ENCODE measurements around the gene CDYL. TPM values are rescaled to one million over a fixed set of nuclear protein-coding genes. Genes with fewer than 3 reads are reported as not detected.

The CDYL gene
- total and polyA plus RNA-seq, 2 of the 4 experiments (the other 2 are of a cell fraction): 14.2 to 92.1 TPM

DNA sequence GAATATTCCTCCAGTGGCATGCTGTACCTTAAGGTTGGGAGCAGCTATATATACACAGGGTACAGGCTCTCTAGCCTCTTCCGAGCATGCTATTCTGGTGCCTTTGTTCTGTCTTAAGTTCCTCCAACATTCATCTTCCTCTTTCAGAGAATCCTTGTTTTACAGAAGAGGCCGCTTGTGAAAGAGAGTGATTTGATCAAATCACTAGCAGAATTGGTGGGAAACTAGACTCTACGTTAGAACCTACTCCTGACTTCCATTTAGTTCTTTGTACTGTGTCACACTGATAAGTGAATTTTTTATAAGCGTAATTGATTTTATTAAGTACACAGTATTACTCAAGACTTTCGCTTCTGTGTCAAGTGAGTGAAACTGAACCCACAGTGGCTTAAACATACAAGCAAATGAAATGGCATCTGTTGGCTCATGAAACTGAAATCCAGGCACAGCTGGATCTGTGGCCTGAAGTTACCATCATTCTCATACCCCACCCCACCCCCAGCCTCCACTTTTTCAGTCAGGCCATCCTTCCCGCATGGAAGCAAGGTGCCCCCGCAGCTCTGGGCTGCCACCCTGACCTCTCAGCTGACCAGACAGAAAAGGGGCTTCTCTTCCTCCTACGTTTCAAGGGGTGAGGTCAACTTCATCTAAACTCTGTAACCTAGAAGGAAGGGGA lies 125.3 kb downstream of the CDYL start:
- peaks cover 13% of the 10 kb centered on the region for H3K36me3 ChIP-seq (ENCODE audit: control insufficient read depth, insufficient read depth, low read length)
- peaks cover 10% of the 10 kb centered on the region; the same call in 1 of the 2 replicates for H3K9me1 ChIP-seq (ENCODE audit: insufficient read depth, low read length)
- H3K79me1 ChIP-seq (ENCODE audit: low read depth in 1 of 2, low read length in 2 of 2): peaks cover 15 to 37% of the 10 kb centered on the region in 2 experiments; a peak in 3 of 4 replicates
- CTCF ChIA-PET: no interaction called here
- H2BK5ac ChIP-seq (ENCODE audit: low read depth, low read length, poor library complexity, severe bottlenecking): no peak overlapping the region
- TF ChIP-seq RFX5 (IDR thresholded peaks at IDR 0.05; ENCODE audit: low read depth, low read length) (no peak), MXI1 (IDR thresholded peaks at IDR 0.05; ENCODE audit: borderline replicate concordance, low read depth, low read length) (no peak), SMC3 (IDR thresholded peaks at IDR 0.05; ENCODE audit: low read depth, low read length) (no peak), POLR2A (IDR thresholded peaks at IDR 0.05; ENCODE audit: low read depth, low read length) (no peak), NFE2L2 (IDR thresholded peaks at IDR 0.05; ENCODE audit: low read depth, low read length) (no peak), BHLHE40 (IDR thresholded peaks at IDR 0.05; ENCODE audit: low read depth, low read length) (no peak), MAFK (IDR thresholded peaks at IDR 0.05; ENCODE audit: low read depth, low read length) (no peak), MAZ (IDR thresholded peaks at IDR 0.05; ENCODE audit: borderline replicate concordance, low read depth, low read length) (no peak), USF2 (IDR thresholded peaks at IDR 0.05; ENCODE audit: low read depth, low read length) (no peak), RAD21 (IDR thresholded peaks at IDR 0.05; ENCODE audit: low read length) (no peak), CHD1 (IDR thresholded peaks at IDR 0.05; ENCODE audit: low read depth, low read length) (no peak), CEBPB (IDR thresholded peaks at IDR 0.05; ENCODE audit: low read depth, low read length) (no peak), ELK1 (IDR thresholded peaks at IDR 0.05; ENCODE audit: borderline replicate concordance, low read depth, low read length) (no peak), RCOR1 (IDR thresholded peaks at IDR 0.05; ENCODE audit: insufficient replicate concordance, low read length) (no peak), FOS (IDR thresholded peaks at IDR 0.05; ENCODE audit: low read depth, low read length) (no peak)
- TF ChIP-seq, protein P1, sequence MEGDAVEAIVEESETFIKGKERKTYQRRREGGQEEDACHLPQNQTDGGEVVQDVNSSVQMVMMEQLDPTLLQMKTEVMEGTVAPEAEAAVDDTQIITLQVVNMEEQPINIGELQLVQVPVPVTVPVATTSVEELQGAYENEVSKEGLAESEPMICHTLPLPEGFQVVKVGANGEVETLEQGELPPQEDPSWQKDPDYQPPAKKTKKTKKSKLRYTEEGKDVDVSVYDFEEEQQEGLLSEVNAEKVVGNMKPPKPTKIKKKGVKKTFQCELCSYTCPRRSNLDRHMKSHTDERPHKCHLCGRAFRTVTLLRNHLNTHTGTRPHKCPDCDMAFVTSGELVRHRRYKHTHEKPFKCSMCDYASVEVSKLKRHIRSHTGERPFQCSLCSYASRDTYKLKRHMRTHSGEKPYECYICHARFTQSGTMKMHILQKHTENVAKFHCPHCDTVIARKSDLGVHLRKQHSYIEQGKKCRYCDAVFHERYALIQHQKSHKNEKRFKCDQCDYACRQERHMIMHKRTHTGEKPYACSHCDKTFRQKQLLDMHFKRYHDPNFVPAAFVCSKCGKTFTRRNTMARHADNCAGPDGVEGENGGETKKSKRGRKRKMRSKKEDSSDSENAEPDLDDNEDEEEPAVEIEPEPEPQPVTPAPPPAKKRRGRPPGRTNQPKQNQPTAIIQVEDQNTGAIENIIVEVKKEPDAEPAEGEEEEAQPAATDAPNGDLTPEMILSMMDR (conservative IDR thresholded peaks at IDR 0.05; ENCODE audit: low read depth, low read length): no peak
- no peaks in the 10 kb centered on the region for H4K20me1 ChIP-seq (ENCODE audit: insufficient read depth, low read length)
- no peak overlapping the region for H3K23ac ChIP-seq (ENCODE audit: low read depth, low read length)
- no peak overlapping the region for H4K8ac ChIP-seq (ENCODE audit: low read depth in 2 of 2, low read length in 2 of 2)
- no peak overlapping the region for H3K4ac ChIP-seq (ENCODE audit: low read depth, low read length)
- WGBS, 2 experiments (ENCODE audit: extremely low coverage in 2 of 2, insufficient read length in 1 of 2): no CpG with 5 or more reads among the region's 8 CpGs
- H3K4me1 ChIP-seq (ENCODE audit: control insufficient read depth, insufficient read depth, low read length): peaks cover 4% of the 10 kb centered on the region
- no peak overlapping the region for H2BK20ac ChIP-seq (ENCODE audit: low read depth, low read length)
- in situ Hi-C loops (cut with MboI; ENCODE audit: low sequenced_read_pairs): no loop called here
- BruUV-seq (replicated peaks): no TSS peak
- H3K27ac ChIP-seq (ENCODE audit: insufficient read depth, low read length): no peak overlapping the region
- H2BK15ac ChIP-seq (ENCODE audit: low read depth, low read length): no peak overlapping the region
- no peak overlapping the region for H4K91ac ChIP-seq (ENCODE audit: insufficient read depth, low read depth, low read length)
- H2AK5ac ChIP-seq (ENCODE audit: low read depth, low read length): no peak overlapping the region
- H2AFZ ChIP-seq (replicated peaks; ENCODE audit: low read length, poor library complexity): no peak overlapping the region
- intact Hi-C loops (cut with micrococcal nuclease): no loop called here
- H3K56ac ChIP-seq (ENCODE audit: extremely low read depth, insufficient read depth, low read length): no peak overlapping the region
- ATAC-seq (ENCODE audit: low read depth) (no peak), DNase-seq (no peak)
- H3K4me3 ChIP-seq (ENCODE audit: insufficient read depth, low read depth, low read length): no peak overlapping the region
- H3K9me3 ChIP-seq (ENCODE audit: control insufficient read depth, insufficient read depth, low read length): 0 out of 2 replicates have a peak, but pooled peaks cover 4% of the 10 kb centered on the region
- no peak overlapping the region for H3K9ac ChIP-seq (ENCODE audit: low read depth, low read length)
- H3K18ac ChIP-seq (ENCODE audit: low read depth, low read length): no peak overlapping the region
- dilution Hi-C loops (cut with HindIII; ENCODE audit: low sequenced_read_pairs, unreplicated experiment): no loop called here
- no peak overlapping the region for H3K4me2 ChIP-seq (ENCODE audit: low read depth, low read length)
- H3K27me3 ChIP-seq (ENCODE audit: control insufficient read depth, insufficient read depth, low read length): no peaks in the 10 kb centered on the region
- no peak overlapping the region for H4K5ac ChIP-seq (ENCODE audit: low read depth, low read length)
- H2BK120ac ChIP-seq (ENCODE audit: low read depth, low read length): no peak overlapping the region
- H3K14ac ChIP-seq (replicated peaks; ENCODE audit: low read depth, low read length): no peak overlapping the region
- POLR2A ChIA-PET (ENCODE audit: unreplicated experiment): no interaction called here
- no peak overlapping the region for H2AK9ac ChIP-seq (replicated peaks; ENCODE audit: low read depth, low read length, poor library complexity)

Data from IMR-90 (cell line).